ENCODE results near the gene TFEB.

TFEB gene

DNA sequence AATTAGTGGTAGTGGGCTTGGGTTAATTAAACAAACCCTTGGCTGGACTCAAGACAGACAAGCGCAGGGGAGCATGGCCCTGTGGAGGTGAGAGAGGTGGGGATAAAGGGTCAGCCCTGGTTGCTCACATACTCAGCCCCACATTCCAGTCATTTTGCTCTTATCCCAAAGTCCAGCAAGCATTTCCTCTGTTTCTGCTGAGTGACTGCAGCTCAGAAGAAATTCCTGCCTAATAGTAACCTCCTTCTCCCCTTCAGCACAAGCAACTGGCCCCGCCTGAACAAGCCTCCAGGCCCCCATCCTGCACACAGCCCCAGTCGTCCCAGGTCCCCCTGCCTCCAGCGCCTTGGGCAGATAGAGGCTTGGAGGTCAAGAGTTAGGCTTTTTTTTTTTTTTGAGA lies 3.6 kb upstream of the TFEB start:
- no peak overlapping the region for H2AFZ ChIP-seq (ENCODE audit: low read depth, low read length)
- H3K27me3 ChIP-seq (ENCODE audit: insufficient read depth, low read length) = peaks cover 19% of the 10 kb centered on the region
- peaks cover 5% of the 10 kb centered on the region for H3K4me1 ChIP-seq (ENCODE audit: insufficient read depth, low read length)
- H3K4me3 ChIP-seq (ENCODE audit: low read length) = no peak overlapping the region
- H3K9me3 ChIP-seq (ENCODE audit: low read length) = no peaks in the 10 kb centered on the region
- H3K36me3 ChIP-seq (ENCODE audit: insufficient read depth, low read length) = no peaks in the 10 kb centered on the region

DNA sequence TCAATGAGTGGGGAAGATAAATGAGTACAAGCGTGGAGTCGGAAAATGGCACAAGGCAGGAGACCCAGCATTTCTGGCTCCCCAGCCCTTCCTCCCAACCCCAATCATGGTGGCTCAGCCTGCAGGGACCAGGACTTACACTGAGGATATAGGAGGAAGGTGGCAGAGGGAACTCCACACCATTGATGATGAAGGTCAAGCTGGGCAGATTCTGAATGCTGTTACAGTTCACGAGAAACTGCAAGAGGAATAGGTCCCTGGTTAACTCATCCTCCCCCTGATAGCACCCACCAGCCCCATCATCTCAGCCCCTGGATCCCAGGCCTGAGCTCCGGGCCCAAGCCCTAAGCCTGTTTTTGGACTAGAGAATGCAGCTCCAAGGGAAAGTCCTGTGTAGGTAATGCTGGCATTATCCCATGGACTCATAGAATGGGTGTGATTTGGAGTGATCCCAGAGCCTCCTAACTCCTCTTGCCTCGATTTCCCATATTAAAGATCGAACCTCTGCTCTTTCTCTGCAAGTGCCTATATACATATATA lies 2.3 kb upstream of the TFEB start:
- no peak overlapping the region for H2AFZ ChIP-seq (ENCODE audit: low read depth, low read length)
- no peak overlapping the region for H3K4me3 ChIP-seq (ENCODE audit: low read length)
- H3K9me3 ChIP-seq (ENCODE audit: low read length) = no peaks in the 10 kb centered on the region
- peaks cover 28% of the 10 kb centered on the region for H3K27me3 ChIP-seq (ENCODE audit: insufficient read depth, low read length)
- H3K4me1 ChIP-seq (ENCODE audit: insufficient read depth, low read length) = peaks cover 8% of the 10 kb centered on the region
- H3K36me3 ChIP-seq (ENCODE audit: insufficient read depth, low read length) = no peaks in the 10 kb centered on the region

GRCh38 chr6:41736800-41737555 lies 1.6 kb upstream of the TFEB start:
- H2AFZ ChIP-seq (ENCODE audit: low read depth, low read length) = no peak overlapping the region
- peaks cover 32% of the 10 kb centered on the region for H3K27me3 ChIP-seq (ENCODE audit: insufficient read depth, low read length)
- H3K4me1 ChIP-seq (ENCODE audit: insufficient read depth, low read length) = peaks cover 8% of the 10 kb centered on the region
- H3K9me3 ChIP-seq (ENCODE audit: low read length) = no peaks in the 10 kb centered on the region
- H3K36me3 ChIP-seq (ENCODE audit: insufficient read depth, low read length) = no peaks in the 10 kb centered on the region
- H3K4me3 ChIP-seq (ENCODE audit: low read length) = no peak overlapping the region

GRCh38 chr6:41736186-41736733 lies 852 bp upstream of the TFEB start:
- Histone ChIP-seq H3K36me3 (ENCODE audit: insufficient read depth, low read length) (no peaks in the 10 kb centered on the region), H3K4me3 (ENCODE audit: low read length) (no peak overlapping the region), H3K9me3 (ENCODE audit: low read length) (no peaks in the 10 kb centered on the region)

GRCh38 chr6:41734666-41735426 lies 562 bp downstream of the TFEB start:
- Histone ChIP-seq H3K4me3 (ENCODE audit: low read length) (peak overlapping the region; percentile 39), H3K27me3 (ENCODE audit: insufficient read depth, low read length) (peaks cover 33% of the 10 kb centered on the region), H3K36me3 (ENCODE audit: insufficient read depth, low read length) (no peaks in the 10 kb centered on the region), H2AFZ (ENCODE audit: low read depth, low read length) (peak overlapping the region; percentile 76), H3K4me1 (ENCODE audit: insufficient read depth, low read length) (peaks cover 8% of the 10 kb centered on the region), H3K9me3 (ENCODE audit: low read length) (no peaks in the 10 kb centered on the region)

More at GRCh38 chr6:41736186-41736733, 852 bp upstream of the TFEB start:
- H2AFZ ChIP-seq (ENCODE audit: low read depth, low read length) = no peak overlapping the region
- H3K4me1 ChIP-seq (ENCODE audit: insufficient read depth, low read length) = peaks cover 8% of the 10 kb centered on the region
- H3K27me3 ChIP-seq (ENCODE audit: insufficient read depth, low read length) = peaks cover 32% of the 10 kb centered on the region

DNA sequence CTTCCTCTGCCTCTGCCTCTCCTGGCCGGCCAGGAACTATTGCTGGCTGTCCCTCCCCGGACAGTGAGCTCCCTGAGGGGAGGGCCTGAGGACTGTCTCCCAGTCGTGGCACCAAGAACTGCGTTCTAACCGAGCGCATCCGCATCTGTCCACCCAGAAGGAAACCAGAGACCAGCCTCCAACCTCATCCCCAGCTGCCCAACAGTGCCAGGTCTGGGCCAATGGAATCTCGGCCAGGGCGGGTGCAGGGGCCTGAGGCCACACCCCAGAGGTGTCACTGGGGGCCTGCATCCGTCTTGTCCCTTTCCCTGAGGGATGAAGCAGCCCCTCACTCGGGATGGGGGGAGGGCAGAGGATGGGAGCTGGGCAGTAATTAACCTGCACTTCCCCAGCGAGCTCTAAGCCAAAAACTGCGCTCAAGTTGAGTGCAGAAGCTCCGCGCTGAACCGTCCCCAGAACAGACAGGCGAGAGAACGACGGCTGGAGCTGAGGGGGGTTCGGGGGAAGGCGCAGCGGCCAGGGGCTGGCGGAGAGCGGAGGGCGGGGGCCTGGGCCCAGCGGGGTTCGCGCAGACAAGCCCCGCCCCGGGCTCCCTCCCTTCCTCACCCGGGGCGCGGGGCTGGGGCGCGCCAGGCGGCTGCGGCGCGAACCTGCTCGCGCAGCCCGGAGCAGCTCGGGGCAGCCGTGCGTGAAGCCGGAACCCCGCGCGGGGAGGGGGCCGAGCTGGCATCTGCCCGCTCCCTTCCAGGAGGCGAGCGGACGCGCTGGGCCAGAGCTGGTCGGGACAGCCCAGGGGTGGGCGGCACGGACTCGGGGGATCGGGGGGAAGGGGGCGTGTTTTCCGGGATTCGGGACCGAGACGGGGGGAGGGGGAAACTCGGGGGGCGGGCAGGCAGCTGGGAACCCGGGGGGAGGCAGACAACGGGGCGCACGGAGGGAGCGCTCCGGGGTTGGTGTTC lies 1.4 kb downstream of the TFEB start:
- Histone ChIP-seq H3K4me1 (ENCODE audit: insufficient read depth, low read length) (peaks cover 8% of the 10 kb centered on the region), H3K9me3 (ENCODE audit: low read length) (no peaks in the 10 kb centered on the region), H2AFZ (ENCODE audit: low read depth, low read length) (peak overlapping the region; percentile 52), H3K4me3 (ENCODE audit: low read length) (peak overlapping the region; percentile 39), H3K36me3 (ENCODE audit: insufficient read depth, low read length) (no peaks in the 10 kb centered on the region), H3K27me3 (ENCODE audit: insufficient read depth, low read length) (peaks cover 39% of the 10 kb centered on the region)

DNA sequence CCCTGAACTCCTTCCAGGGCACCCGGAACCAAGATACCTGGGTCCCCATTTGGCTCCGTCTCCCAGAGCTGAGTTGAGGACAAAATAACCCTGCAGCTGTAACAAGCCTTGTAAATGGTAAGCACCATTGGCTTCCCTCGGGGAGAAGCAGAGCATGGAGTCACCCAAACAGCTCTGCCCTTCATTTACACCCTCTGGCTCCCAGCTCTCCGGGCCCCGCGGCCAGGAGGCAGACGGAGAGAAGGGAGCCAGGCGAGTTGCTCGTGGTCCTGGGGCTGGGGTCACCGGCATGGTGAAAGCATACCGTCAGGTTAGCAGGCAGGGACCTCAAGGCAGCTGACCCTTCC lies 2.1 kb downstream of the TFEB start:
- Histone ChIP-seq H2AFZ (ENCODE audit: low read depth, low read length) (no peak overlapping the region), H3K27me3 (ENCODE audit: insufficient read depth, low read length) (peaks cover 39% of the 10 kb centered on the region), H3K4me3 (ENCODE audit: low read length) (no peak overlapping the region)

DNA sequence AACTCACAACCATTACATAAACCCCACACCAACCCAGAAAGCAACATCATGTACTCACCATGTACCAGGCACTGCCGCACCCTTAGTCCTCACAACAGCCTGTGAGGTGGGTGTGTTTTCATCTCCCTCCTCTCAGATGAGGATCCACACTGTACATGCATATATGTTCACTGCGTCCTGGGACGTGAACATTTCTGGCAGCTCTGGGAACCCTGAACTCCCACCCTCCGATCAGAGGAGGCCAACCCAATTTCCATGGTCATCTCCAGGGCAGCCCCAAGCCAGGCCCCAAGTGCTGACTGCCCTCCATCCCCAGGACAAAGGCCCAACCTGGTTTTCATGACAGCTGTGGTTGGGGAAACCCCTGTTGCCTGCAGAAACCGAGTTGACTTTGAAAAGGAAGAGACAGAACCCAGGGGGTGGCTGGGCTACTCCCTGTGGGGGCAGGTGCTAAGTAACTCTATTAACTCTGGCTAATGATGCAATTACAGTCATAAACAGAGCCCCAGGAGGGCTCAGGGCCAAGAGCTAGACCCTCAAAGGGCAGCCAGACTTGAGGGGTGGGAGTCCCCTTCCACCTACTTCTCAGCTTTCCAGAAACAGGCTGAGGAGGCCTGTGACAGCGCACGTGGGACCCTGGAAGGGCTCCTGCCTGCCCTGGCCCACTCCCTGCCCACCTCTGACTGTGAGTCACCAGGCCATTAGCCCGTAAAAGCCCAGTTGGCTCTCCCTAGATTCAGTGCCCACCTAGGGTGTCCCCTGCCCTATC lies 2.6 kb downstream of the TFEB start:
- Histone ChIP-seq H3K4me1 (ENCODE audit: insufficient read depth, low read length) (peaks cover 8% of the 10 kb centered on the region), H3K27me3 (ENCODE audit: insufficient read depth, low read length) (peaks cover 44% of the 10 kb centered on the region), H3K9me3 (ENCODE audit: low read length) (no peaks in the 10 kb centered on the region), H3K36me3 (ENCODE audit: insufficient read depth, low read length) (no peaks in the 10 kb centered on the region), H3K4me3 (ENCODE audit: low read length) (no peak overlapping the region), H2AFZ (ENCODE audit: low read depth, low read length) (no peak overlapping the region)

More for the DNA sequence above, 2.1 kb downstream of the TFEB start:
- no peaks in the 10 kb centered on the region for H3K9me3 ChIP-seq (ENCODE audit: low read length)
- no peaks in the 10 kb centered on the region for H3K36me3 ChIP-seq (ENCODE audit: insufficient read depth, low read length)
- H3K4me1 ChIP-seq (ENCODE audit: insufficient read depth, low read length) = peaks cover 8% of the 10 kb centered on the region

GRCh38 chr6:41732149-41732548 lies 3.3 kb downstream of the TFEB start:
- Histone ChIP-seq H2AFZ (ENCODE audit: low read depth, low read length) (no peak overlapping the region), H3K9me3 (ENCODE audit: low read length) (no peaks in the 10 kb centered on the region), H3K36me3 (ENCODE audit: insufficient read depth, low read length) (no peaks in the 10 kb centered on the region), H3K4me3 (ENCODE audit: low read length) (no peak overlapping the region), H3K4me1 (ENCODE audit: insufficient read depth, low read length) (peaks cover 8% of the 10 kb centered on the region), H3K27me3 (ENCODE audit: insufficient read depth, low read length) (peaks cover 48% of the 10 kb centered on the region)

- Histone ChIP-seq H2AFZ (ENCODE audit: low read depth, low read length) (no peak overlapping the region), H3K4me1 (ENCODE audit: insufficient read depth, low read length) (peaks cover 8% of the 10 kb centered on the region), H3K9me3 (ENCODE audit: low read length) (no peaks in the 10 kb centered on the region), H3K36me3 (ENCODE audit: insufficient read depth, low read length) (no peaks in the 10 kb centered on the region), H3K4me3 (ENCODE audit: low read length) (no peak overlapping the region), H3K27me3 (ENCODE audit: insufficient read depth, low read length) (peaks cover 51% of the 10 kb centered on the region)
Measured at GRCh38 chr6:41731561-41732086, 3.8 kb downstream of the TFEB start.

DNA sequence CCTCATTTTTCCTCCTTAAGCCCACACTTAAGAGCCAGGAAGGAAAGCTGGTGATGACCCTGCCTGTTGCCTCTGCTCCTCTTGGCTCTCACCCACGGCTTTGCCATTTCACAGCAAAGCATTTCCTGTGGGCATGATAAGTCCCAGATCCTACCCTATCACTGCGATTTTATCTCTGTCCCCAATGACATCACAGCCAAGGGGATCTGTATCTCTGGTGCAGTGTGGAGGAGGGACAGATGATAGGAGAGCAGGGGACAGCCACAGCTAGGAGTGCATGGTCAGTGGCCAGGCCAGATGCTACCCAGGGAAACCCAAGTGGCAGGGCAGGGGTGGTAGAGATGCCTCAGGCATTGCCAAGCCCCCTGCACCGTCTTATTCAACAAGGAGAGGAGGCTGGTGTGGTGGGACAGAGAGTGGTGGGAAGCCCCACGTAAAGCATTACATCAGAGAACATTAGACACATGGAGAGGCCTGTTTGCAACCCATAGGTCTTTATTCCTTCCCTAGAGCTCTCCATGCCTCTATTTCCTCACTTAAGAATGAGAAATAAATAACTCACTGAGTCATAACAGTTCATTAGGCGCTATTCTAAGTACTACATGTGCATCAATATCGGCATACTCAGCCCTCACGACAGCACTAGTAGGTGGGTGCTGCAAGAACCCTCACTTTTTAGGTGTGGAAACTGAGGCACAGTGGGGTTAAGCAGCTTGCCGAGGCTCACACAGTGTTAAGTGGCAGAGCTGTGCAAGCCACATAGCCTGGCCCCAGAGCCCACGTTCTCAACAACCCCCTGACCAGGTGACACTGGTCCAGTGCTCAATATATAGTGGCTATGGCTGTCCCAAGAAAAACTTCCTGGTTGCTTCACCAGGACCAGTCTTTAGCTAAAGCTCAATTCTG lies 4.6 kb downstream of the TFEB start:
- Histone ChIP-seq H3K9me3 (ENCODE audit: low read length) (no peaks in the 10 kb centered on the region), H3K27me3 (ENCODE audit: insufficient read depth, low read length) (peaks cover 51% of the 10 kb centered on the region), H2AFZ (ENCODE audit: low read depth, low read length) (no peak overlapping the region), H3K4me3 (ENCODE audit: low read length) (no peak overlapping the region), H3K4me1 (ENCODE audit: insufficient read depth, low read length) (peaks cover 5% of the 10 kb centered on the region), H3K36me3 (ENCODE audit: insufficient read depth, low read length) (no peaks in the 10 kb centered on the region)
